Activated CD8-positive, alpha-beta memory T cell treated with anti-CD3 and anti-CD28 coated beads for 48 hours (primary cell): ENCODE data around the gene FBXO36.
A peak's percentile ranks its signal among the peaks of the same experiment; 100 is the strongest.

Experiments
- DNase-seq, 3 experiments: peaks; one replicate each; pipeline ENCODE4 v3.0.0-alpha.2; 2020; ENCODE audit warnings: low read depth in 2 of 3, low spot score in 2 of 3

Gene FBXO36

GRCh38 chr2:229969921-229970320, 47.6 kb downstream of the FBXO36 start:
- no peak for DNase-seq

- DNase-seq: no peak
Observed at GRCh38 chr2:229970406-229970805, 48.1 kb downstream of the FBXO36 start.

- DNase-seq: no peak
Observed at GRCh38 chr2:229971298-229971790, 49.0 kb downstream of the FBXO36 start.

GRCh38 chr2:229974266-229974665, 52.0 kb downstream of the FBXO36 start:
- no peak for DNase-seq

DNA sequence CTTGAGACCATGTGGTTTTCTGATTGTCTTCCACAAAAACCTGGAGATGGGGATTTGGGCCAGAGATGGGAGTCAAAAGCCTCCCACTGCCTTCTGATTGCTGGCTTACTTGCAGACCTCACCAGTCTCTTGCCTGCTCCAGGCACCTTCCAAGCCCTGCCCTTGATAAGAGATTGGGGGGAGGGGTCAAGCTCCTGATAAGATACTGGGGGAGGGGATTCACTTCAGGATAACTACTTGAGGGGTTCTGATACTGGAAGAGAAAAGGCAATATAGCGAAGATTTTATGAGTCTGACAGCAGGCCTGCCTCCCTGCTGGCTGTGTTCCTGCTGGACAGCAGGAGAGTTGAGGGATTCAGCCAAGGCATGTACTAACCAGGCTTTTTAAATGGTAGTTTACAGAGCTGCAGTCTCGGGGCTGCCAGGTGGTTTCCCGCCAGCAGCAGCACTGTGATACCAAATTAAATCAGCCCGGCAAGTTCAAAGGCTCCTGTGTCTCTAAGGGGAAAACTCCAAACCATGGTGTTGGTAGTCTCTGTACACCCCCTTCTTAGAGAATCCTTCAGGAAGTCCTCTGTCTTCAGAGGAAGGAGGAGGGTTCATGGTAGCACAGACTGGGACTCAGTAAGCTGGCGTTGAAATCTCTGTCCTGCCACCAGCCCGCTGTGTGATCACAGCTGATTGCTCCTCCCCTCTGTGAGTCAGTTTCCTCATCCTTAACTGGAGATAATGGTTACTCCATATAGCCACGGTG, 58.3 kb downstream of the FBXO36 start:
- DNase-seq: no peak

- no peak for DNase-seq
Observed at GRCh38 chr2:229993236-229993635, 70.9 kb downstream of the FBXO36 start.

DNA sequence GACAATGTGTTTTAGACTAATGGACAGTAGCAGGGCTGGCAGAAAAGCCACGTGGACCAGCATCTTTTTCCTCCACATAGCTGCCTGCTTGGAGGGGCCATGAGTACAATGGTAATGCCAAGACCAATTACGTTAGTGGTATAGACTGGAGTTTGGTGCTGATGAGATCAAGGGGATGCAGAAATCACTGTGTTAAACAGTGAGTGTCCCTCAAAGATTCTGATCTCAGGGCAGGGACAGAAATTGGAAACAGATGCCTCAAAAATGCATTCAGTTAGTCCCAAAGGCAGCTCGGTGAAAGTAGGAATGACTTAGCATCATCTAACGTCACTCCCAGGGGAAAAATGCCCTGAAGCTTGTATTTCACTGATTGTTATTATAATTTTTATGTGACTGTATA, 74.0 kb downstream of the FBXO36 start:
- no peak for DNase-seq

DNA sequence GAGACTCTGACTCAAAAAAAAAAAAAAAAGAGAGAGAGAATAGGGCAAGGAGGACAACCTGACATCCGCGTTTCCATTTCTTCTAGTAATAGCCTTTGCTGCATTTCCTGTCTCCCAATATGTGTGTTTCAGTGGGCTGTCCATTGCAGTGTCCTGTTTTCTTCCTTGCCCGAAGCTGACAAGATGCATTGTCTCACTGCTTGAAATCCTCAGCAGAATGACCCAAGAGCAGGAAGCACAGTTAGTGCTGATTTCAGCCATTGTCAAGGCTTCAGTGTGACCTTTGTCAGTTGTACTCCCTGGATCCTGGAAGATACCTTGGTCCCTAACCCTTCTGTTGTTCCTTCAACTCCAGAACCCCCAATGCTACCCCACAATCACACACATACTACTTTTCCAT, 75.3 kb downstream of the FBXO36 start:
- DNase-seq: no peak

DNA sequence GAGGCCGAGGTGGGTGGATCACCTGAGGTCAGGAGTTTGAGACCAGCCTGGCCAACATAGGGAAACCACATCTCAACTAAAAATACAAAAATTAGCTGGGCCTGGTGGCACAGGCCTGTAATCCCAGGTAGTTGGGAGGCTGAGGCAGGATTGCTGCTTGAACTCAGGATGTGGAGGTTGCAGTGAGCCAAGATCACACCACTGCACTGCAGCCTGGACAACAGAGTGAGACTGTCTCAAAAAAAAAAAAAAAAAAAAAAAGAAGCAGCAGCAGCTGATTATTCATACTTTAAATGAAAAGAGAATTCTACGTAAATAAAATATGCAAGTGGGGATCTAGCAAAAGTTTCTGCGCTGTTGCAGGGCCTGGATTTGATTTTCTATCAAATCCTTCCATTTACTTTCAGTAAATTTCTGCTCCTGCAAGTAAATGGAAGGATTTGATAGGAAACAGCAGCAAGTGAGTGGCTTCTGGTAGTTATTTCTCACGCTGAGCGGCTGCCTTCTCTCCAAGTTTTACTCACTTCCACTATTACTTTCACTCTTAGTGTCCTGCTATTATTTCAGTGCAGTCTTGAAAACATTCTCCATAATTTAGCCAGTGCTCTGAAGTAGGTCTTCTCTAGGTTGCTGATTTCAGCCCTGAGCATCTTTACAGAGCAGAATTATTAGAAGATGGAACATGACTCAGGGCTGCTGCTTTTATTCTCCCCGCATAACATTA, 78.0 kb downstream of the FBXO36 start:
- no peak for DNase-seq

DNA sequence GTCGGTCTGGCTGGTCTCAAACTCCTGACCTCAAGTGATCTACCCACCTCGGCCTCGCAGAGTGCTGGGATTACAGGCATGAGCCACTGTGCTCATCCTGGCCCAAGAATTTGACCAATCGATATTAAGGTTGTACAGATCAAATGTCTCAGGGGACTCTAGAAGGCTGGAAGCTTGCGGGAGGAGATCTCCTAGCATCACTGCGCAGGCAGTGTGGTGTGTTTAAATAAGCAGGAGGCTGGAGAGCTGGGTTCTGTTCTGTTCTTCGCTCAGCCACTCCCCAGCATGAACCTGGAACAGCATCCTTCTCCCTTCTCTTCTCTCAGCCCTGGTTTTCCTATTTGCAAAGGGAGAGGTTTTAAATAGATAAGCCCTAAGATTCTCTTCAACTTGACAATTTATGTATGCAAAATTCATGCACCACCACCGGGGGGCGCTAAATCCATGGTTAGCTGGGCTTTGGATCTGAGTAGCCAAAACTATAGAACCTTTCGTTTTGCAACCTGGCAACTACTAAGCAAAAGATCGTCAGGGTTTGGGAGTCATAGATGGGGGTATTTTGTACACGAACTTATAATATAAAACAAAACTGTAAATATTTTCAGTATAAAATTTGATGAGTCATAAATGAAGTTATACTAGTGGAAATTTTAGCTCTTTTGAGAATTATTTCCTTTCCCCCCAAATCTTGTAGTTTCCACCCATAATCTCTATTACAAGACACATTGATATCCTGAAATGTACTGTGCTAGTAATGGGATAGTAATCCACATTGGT, 85.8 kb downstream of the FBXO36 start:
- DNase-seq: peak; percentile 51 to 84 (median 82)

- no peak for DNase-seq
Observed at GRCh38 chr2:230008708-230009066, 86.4 kb downstream of the FBXO36 start.

DNA sequence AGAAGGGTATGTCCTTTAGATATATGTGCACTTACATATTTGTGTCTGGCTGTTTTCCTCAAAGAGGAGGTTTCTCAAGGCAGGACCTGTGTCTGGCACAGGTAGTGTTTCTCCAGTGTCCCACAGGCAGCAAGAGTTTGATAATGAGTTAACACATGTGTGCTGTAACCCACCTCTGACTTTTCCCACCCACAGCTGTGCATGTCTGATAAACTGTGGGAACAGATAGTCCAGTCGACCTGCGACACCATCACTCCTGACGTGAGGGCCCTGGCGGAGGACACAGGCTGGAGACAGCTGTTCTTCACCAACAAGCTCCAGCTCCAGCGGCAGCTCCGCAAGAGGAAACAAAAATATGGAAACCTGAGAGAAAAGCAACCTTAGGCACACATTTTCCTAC, 88.2 kb downstream of the FBXO36 start:
- no peak for DNase-seq

GRCh38 chr2:230011617-230012016, 89.3 kb downstream of the FBXO36 start:
- no peak for DNase-seq

GRCh38 chr2:230012267-230012884, 90.1 kb downstream of the FBXO36 start:
- DNase-seq: no peak

DNA sequence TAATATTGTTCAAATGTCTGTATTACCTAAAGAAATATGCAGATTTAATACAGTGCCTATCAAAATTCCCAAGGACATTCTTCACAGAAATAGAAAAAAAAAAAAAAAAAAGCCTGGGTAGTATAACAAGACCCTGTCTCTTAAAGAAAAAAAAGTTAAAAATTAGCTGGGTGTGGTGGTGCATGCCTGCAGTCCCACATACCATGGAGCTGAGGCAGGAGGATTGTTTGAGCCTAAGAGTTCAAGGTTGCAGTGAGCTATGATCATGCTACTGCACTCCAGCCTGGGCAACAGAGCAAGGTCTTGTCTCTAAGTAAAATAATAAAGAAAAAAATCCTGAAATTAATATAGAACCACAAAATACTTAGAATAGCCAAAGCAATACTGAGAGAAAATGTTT, 94.5 kb downstream of the FBXO36 start:
- no peak for DNase-seq

DNA sequence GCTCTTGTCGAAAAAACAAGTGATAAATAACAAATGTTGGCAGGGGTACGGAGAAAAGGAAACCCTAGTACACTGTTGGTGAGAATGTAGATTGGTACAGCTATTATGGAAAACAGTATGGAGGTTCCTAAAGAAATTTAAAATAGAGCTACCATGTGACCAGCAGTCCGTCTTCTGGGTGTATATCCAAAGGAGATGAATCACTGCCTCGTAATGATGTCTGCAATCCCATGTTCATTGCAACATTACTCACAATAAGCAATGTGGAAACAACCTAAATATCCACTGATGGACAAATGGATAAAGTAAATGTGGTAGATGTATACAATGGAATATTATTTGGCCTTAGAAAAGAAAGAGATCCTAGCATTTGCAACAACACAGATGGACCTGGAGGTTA, 95.8 kb downstream of the FBXO36 start:
- DNase-seq: no peak

DNA sequence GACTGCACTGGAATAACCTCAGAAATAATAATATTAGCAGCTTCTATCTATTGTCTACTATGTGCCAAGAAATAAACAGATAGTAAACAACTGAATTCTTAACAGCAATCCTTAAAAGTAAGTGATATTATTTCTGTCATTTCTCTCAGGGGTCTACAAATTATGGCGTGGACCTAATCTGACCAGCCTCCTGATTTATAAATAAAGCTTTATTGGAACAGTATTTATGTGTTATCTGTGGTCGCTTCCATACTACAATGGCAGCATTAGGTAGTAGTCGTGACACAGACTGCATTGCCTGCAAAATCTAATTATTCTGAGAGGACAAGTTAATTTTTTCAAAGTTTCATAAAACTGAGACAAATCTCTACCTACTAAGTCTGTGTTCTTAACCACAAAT, 97.4 kb downstream of the FBXO36 start:
- DNase-seq: no peak

DNA sequence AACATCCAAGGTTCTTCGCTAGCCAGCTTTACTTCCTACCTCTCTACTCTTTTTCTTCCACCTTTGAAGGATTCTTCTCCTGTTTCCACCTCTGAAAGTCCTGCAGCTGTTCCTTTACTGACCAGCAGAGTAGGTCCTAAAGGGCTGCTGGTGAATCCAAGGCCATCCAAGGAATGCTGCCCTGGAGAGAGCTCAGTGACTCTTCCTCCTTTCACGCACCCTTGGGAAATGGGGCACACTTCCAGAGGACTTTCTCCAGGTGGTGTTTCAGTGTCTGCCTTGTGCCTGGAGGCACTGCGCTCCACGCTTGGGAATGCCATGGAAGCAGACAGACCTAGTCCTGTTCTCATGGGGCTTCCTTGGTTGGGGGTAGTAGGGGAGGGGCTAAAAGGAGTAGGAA, 101.0 kb downstream of the FBXO36 start:
- no peak for DNase-seq

DNA sequence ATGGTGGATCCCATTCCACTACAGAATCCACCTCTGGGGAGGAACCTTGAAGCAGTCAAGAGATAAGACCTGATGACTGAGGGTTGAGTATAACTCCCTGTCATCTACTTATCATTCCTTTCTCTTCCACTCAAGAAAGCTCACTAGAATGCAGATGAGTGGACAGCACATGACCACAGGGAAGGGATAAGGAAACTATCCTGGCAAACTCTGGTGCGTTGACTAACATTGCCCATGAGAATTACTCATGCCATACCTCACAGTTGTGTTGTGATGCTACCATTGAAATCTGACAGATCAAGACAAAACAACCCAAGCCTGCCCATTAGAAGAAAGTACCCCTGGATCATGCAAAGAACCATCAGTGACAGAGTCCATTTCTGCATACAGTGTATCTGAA, 119.9 kb downstream of the FBXO36 start:
- DNase-seq: no peak

- DNase-seq: no peak
Observed at GRCh38 chr2:230043025-230043424, 120.7 kb downstream of the FBXO36 start.

DNA sequence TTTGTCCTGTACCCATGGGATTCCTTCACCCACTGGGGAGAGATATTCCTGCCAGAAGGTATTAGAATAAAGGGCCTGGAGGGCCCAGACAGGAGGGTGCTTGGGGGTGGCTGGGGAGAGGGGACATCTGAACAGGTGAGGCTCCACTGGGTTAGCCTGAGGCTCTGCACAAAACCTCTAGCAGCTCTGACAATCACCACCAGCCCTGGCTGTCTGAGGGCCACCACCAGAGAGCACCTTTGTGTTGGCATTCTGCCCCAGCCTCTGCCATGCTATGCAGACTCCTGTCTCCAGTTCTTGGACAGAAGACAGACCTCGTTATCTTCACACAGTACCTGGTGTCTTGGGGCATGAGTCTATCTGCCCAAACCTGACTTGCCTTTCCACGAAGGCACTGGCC, 121.2 kb downstream of the FBXO36 start:
- DNase-seq: no peak
